Stimulated activated CD4-positive, alpha-beta T cell treated with anti-CD3 and anti-CD28 coated beads, TNF-alpha, amount 100 ng/mL, for 4 hours (primary cell): ENCODE measurements around the gene AKIRIN2.
A peak's percentile ranks its signal among the peaks of the same experiment; 100 is the strongest.

Experiments used
- DNase-seq, 3 experiments: peaks; one replicate each; pipeline ENCODE4 v3.0.0-alpha.2; 2020; ENCODE audit warnings: low read depth in 3 of 3

The AKIRIN2 gene

DNA sequence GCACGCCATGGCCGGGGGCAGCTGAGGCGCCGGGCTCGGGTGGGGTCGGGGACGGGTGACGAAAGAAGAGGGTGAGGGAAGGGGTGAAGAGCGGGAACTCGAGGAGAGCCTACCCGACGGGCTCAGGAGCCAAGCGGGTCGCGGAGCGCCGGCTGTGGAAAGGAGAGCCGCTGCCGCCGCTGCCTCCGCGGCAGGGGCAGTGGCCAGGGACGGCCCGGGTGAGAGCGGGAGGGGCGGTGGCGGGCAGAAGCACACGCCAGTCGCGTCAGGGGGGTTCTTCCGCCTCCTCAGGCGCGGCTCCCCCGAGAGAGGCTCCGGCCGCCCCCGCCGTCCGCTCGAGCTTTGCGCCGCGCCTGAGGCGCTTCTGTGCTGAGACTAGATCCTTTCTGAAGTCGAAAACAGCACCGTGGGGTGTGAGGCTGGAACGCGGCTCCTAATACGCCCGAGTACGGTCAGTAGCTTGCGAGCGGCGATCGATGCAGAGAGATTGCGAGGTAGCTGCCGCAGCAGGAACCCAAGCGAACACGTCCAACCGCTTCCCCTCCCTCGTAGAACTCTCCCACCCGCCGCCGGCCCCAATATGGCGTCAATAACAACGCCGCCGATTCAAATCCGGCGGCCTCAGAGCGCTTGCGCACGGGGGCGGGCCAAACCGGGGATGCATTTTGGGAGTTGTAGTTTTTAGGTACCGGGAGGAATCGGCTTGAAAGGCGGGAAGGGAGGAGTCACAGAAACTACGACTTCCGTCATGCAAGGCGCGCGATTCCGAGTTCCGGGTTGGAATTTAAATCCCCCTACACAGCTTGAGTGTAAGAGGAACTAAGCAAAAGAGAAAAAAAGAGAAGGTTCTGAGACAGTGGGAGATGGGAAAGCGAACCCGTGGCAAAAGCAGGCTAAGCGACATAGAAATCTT lies at the start of gene AKIRIN2:
Gene AKIRIN2, minus strand, starts transcription at position 558 of the 913 bp plus-strand sequence. Its CDS starts 549 bp downstream, at position 9.
- peak; percentile 83 to 95 (median 94) for DNase-seq

- DNase-seq: no peak
These were observed 45.6 kb upstream of the AKIRIN2 start for GRCh38 chr6:87747646-87748045.

DNA sequence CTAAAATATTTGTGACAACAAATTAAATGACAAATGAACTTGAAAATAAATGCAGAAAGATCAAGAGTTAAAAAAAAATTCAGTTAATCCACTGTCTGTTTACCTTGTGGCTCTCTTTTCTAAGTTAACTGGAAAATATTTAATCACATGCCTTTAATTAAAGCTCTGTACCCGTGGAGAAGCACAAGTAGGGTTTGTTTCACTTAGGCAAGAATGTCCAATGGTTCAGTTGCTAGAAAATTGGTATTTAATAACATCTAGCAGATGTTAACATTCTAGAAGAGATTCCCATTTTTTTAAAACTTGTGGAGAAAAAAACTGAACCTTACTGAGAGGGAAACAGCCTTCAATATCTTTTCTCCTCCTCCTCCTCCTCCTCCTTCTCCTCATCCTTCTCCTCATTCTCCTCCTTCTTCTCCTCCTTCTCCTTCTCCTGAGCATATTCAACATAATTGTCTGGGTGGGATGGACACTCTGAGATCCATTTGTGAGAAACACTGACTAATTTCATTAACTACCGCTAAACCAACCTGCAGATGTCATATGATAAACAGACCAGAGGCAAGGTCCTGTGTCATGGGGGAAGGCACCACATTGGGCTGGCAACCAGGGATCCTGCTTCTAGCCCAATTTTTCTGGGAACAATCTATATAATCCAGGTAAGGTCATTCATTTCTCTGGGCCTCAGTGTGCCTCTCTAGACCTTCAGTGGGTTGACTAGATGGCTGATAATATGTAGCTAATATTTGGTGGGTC lies 44.1 kb upstream of the AKIRIN2 start:
- DNase-seq: no peak

- no peak for DNase-seq
These were observed 41.4 kb upstream of the AKIRIN2 start for GRCh38 chr6:87743454-87743853.

GRCh38 chr6:87742106-87742505 lies 40.1 kb upstream of the AKIRIN2 start:
- DNase-seq: no peak

GRCh38 chr6:87741001-87741650 lies 39.1 kb upstream of the AKIRIN2 start:
- no peak for DNase-seq

DNA sequence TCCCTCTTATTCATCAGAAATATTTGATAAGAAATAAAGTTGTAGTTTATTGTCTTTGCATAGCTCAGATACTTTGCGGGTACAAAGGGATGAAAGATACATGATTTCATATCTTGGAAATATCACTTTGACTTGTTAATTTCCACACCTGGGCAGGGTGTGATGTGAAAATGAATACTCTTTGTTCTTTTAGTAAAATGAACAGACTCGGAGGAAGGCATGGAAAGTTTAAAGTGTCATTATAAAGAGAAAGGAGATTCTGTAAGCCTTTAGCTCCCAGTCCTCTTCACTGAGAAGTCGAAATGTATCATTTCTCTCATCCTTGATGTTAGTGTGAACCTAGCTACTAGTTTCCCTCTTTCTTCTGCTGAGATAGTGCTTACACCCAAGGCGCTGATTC lies 36.7 kb upstream of the AKIRIN2 start:
- no peak for DNase-seq

DNA sequence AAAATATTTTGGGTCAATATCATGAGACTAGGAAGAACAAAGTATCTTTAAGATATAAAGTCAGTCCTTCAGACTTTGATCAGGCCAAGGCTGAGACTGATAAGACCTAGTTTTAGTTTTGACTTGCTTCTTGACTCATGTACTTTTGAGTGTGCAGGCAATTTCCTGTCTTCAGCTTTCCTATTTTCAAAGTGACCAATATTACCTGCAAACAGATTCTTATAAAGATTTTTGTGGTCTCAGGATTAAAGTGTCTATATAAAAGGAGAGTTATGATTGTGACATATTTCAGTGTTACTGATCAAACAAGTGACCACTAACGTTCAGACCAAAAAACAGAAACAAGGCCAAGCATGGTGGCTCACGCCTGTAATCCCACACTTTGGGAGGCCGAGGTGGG lies 36.0 kb upstream of the AKIRIN2 start:
- DNase-seq: no peak

- no peak for DNase-seq
These were observed 34.9 kb upstream of the AKIRIN2 start for GRCh38 chr6:87736809-87737540.

DNA sequence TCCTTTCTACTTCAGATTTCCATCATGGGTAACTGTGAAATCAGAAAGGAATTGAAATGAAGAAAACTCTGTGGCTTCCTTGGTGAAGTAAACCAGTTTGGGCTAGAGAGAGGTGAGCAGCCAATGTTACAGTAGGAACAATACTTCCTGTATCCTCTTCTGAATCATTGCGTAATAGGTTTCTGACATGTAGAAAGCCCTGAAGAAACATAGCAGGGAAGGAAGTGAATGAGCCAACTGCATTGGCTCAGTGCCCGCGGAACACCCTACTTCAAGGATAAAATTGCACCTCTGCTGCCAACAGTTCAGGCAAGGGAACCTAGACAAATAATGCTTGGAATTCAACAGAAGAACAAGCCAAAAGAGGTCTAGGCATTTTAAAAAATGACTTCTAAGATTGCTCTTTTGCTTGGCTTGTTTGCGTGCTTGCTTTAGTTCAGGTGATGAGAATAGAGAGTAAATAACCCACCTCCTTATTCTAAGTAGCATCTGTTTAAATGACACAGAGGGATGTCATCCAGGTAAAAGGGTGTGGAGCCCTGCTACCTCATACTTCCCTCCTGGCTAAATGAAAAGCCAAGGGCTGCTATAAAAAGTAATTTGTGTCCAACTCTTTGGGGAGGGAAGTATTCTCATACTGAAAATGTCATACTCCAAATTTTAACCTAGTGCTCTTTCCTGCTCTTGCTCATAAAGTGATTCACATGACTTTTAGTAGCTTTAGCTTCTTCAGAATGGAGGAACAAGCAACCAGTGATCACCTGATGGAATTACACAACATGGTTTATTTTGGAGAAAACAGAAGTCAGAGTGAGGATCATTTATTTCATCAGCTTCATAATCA lies 30.0 kb upstream of the AKIRIN2 start:
- DNase-seq: no peak

DNA sequence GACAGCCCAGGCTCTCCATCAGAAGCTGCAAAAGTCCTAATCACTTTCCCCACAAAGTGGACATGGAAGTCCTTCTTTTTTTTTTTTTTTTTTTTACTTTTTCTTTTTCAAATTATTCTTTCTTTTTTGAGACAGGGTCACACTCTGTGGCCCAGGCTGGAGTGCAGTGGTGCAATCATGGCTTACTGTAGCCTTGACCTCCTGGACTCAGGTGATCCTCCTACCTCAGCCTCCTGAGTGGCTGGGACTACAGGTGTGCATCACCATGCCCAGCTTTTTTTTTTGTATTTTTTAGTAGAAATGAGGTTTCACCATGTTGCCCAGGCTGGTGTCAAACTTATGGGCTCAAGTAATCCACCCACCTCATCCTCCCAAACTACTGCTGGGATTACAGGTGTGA lies 29.0 kb upstream of the AKIRIN2 start:
- DNase-seq: no peak

DNA sequence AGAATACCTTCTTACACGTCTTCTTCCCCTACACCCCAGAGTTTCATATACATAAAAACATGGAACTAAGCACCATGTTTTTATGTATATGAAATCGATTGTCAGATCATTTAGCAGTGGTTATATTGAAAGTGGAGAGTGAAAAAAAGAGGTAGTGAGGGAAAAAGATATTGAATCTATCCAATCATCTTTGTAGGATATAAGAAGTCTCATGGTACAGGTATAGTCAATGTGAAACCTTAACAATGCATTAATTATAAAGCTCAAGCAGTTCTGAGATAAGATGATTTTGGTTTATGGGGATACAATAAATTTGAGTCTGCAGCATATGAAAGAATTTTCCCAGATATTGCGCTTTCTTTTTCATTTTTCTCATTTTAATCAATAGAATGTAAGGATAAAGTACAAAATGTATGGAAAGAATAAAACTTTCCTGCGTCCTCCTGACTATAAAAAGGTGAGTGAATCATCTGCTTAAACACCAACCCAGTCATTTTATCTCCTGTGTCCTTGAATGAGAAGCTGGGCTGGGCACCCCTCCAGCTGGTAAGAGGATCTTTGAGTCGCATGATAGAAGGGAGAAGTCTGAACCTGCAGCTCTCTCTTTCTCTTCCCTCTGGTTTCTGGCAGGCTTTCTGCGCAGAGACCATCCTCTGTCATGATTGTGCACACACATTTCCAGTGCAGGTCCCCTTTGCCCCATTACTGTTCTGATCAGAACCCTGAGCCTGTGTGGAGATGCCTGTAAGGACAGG lies 28.1 kb upstream of the AKIRIN2 start:
- DNase-seq: no peak

DNA sequence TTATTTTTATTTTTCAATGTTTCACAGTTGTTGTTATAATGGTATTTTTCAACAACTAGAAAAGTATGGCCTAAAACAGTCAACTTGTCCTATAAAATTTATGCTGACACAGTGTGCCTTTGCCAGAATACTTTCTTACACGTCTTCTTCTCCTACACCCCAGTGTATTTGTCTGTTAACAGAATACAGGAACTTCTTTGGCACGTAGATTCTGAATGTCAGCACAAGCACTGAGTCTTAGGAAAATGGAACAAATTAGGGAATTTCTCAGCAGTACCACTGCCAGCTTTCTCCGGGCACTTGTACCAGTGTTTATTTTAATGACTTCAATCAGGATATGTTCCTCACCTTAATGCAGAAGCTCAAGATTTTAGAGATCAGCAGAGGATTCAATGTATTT lies 26.7 kb upstream of the AKIRIN2 start:
- no peak for DNase-seq

DNA sequence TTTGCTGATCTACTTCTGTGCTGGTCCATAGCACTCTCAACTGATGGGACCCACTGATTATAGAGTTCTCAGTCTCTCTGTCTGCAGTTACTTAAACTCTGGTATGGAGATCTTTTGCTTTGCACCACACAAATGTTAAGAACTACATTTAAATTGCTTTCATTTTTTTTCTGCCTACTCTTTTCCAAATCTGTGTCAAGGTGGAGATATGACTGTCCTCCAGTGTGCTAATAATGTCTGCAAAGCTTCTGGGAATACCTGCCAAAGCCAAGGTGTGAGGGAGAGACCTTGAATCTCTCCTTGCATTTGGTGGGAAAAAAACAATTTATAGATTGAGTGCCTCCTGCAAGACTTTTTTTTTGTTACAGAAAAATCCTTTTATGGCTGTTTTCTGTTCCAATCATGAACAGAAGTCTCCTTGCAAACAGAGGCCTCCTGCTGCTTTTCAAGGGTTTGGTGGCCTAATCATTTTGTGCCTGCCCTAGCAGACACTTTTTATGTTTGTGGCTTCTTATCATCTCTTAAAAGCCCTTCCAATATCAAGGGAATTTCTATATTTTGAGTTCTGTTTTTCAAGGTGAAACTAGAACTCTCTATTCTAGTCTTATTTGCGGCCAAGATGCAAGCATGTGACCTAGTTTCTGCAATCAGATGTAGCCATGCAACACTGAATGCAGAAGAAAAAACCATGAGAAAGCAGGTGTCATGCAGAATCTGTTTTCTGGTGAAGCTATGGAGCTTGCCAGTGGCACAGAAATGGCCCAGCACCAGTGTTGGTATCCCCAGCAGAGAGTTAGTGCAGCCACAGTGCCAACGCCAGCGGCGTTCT lies 23.2 kb upstream of the AKIRIN2 start:
- no peak for DNase-seq

DNA sequence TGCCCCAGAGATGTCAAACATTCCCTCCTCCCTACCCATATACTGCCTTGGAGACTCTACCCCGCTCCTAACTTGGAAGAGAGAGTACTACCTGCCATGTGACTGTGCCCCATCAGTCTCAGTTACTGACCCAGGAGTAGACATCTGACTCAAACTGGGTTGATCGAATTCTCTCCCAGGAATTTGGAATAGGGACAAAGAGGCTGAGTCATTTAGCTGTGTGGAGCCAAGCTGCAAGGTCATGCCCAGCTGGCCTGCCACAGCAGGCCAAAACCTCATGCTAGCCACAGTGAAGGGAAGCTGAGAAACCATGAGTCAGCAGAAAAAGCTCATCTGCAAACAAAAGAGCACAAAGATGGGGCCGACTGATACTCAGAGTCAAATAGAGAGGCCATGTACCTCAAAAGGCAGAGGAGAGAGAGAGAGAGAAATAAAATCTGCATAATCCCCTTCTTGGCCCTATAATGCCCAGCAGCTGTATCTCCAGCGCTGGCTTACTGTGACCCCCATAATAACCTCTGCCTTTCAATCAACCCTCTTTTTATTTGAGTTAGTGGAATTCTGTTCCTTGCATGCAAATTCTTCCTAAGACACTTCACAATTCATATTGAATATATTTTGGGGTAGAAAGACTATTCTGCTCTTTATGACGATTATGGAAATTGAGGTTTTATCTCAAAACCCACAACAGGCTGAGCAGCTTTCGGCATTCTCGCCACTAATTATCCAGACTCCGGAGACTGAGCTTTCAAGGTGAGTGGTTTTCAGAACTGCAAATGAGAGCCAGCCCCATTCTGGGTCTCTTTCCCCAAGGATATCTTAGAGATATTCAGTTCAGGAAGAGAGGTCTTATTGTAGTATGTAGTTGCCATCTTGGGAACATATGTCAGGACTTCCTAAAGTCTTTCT lies 21.4 kb upstream of the AKIRIN2 start:
- no peak for DNase-seq

DNA sequence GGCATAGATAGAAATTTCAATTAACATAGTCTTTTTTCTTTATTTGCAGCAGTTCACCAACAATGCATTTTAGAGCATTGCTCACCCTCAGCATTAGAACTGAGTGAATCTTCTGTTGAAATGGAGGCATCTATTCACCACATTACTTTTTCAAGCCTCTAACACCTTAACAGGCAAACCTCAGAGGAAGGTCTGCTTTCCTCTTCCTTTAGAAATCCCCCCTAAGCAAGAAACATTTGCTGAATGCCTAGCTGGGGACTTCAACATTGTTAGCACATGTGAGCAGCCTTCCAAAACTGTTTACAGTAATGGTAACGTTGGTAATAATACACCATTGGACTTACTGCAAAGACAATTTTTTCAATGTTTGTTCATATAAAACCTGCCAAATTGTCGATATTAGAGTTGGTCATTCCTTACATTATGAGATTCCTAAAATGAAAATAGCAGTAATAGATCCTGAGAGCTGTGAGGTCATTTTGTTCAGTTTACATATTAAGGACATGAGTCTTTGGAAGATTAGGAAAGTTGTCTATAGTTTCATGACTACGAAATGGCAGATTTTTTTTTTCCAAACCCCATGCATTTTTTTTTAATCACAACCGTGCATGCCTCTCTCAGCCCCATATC lies 20.6 kb upstream of the AKIRIN2 start:
- no peak for DNase-seq

DNA sequence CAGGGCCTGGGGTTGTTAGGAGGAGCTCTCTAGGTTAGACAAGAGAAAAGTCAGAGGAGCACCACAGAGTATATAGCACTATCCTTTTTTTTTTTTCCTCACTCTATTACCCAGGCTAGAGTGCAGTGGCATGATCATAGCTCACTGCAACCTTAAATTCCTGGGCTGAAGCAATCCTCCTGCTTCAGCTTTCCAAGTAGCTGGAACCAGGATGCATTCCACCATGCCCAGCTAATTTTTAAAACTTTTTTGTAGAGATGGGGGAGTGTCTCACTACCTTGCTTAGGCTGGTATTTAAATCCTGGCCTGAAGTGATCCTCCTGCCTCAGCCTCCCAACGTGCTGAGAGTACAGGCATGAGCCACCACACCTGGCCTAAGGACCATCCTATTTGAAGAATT lies 19.3 kb upstream of the AKIRIN2 start:
- DNase-seq: no peak
